ENCODE data around the gene UTP11. TPM values are rescaled to one million over a fixed set of nuclear protein-coding genes. Genes with fewer than 3 reads are reported as not detected.
A peak's percentile ranks its signal among the peaks of the same experiment; 100 is the strongest.

UTP11 gene
- total RNA-seq, 1 experiment from 2014 or later: 48.1 TPM

GRCh38 chr1:38013227-38013622 lies 691 bp downstream of the UTP11 start:
- TSS peak; percentile 68 for BruUV-seq (replicated peaks)
- peaks cover 30% of the 10 kb centered on the region for H3K36me3 ChIP-seq (ENCODE audit: low read depth, low read length)
- H3K9ac ChIP-seq (ENCODE audit: low read length): peak overlapping the region; percentile 95
- ChIA-PET POLR2A (ENCODE audit: unreplicated experiment) (no interaction called here), CTCF (no interaction called here)
- H3K9me3 ChIP-seq (ENCODE audit: low read length): no peaks in the 10 kb centered on the region
- H3K79me2 ChIP-seq (ENCODE audit: low read length): peaks cover 48% of the 10 kb centered on the region
- no peak for TF ChIP-seq EZH2phosphoT487 (IDR thresholded peaks at IDR 0.05; ENCODE audit: borderline replicate concordance, low read length)
- TF ChIP-seq CTCF (conservative IDR thresholded peaks at IDR 0.05; ENCODE audit: low read depth, low read length): no peak
- no peak for TF ChIP-seq EZH2 (IDR thresholded peaks at IDR 0.05; ENCODE audit: low read length, unreplicated experiment)
- peaks cover 6% of the 10 kb centered on the region for H3K4me1 ChIP-seq (ENCODE audit: insufficient read depth, low read length)
- no peaks in the 10 kb centered on the region for H3K9me2 ChIP-seq (replicated peaks; ENCODE audit: low read length)
- DNase-seq: no peak
- no peaks in the 10 kb centered on the region for H3K27me3 ChIP-seq (ENCODE audit: low read length)
- H4K20me1 ChIP-seq (ENCODE audit: low read length): 0 out of 2 replicates have a peak, but pooled peaks cover 4% of the 10 kb centered on the region
- intact Hi-C loops (cut with micrococcal nuclease): no loop called here
- peak overlapping the region; percentile 80 for H2AFZ ChIP-seq (ENCODE audit: low read length)
- peak overlapping the region; percentile 76 for H3K27ac ChIP-seq (ENCODE audit: low read length)
- peak overlapping the region; percentile 90 for H3K4me3 ChIP-seq (ENCODE audit: low read length)
- no peaks in the 10 kb centered on the region for H3F3A ChIP-seq (ENCODE audit: low read length, unreplicated experiment)
- no peak for ATAC-seq
- peak overlapping the region; percentile 86 for H3K4me2 ChIP-seq (ENCODE audit: low read length)

GRCh38 chr1:38014171-38014570 lies 1.6 kb downstream of the UTP11 start:
- Histone ChIP-seq H3K27me3 (ENCODE audit: low read length) (no peaks in the 10 kb centered on the region), H4K20me1 (ENCODE audit: low read length) (0 out of 2 replicates have a peak, but pooled peaks cover 4% of the 10 kb centered on the region), H2AFZ (ENCODE audit: low read length) (no peak overlapping the region), H3F3A (ENCODE audit: low read length, unreplicated experiment) (no peaks in the 10 kb centered on the region), H3K4me2 (ENCODE audit: low read length) (peak overlapping the region; percentile 86), H3K27ac (ENCODE audit: low read length) (no peak overlapping the region), H3K9me2 (replicated peaks; ENCODE audit: low read length) (no peaks in the 10 kb centered on the region), H3K79me2 (ENCODE audit: low read length) (peaks cover 48% of the 10 kb centered on the region), H3K4me3 (ENCODE audit: low read length) (peak overlapping the region; percentile 90), H3K9me3 (ENCODE audit: low read length) (no peaks in the 10 kb centered on the region), H3K36me3 (ENCODE audit: low read depth, low read length) (peaks cover 39% of the 10 kb centered on the region), H3K9ac (ENCODE audit: low read length) (no peak overlapping the region), H3K4me1 (ENCODE audit: insufficient read depth, low read length) (peaks cover 6% of the 10 kb centered on the region)
- ATAC-seq: no peak
- BruUV-seq (replicated peaks): no TSS peak
- intact Hi-C loops (cut with micrococcal nuclease): no loop called here
- no peak for DNase-seq
- ChIA-PET POLR2A (ENCODE audit: unreplicated experiment) (no interaction called here), CTCF (no interaction called here)
- TF ChIP-seq EZH2phosphoT487 (IDR thresholded peaks at IDR 0.05; ENCODE audit: borderline replicate concordance, low read length) (no peak), CTCF (conservative IDR thresholded peaks at IDR 0.05; ENCODE audit: low read depth, low read length) (no peak; the same call in 1 of the 2 replicates), EZH2 (IDR thresholded peaks at IDR 0.05; ENCODE audit: low read length, unreplicated experiment) (no peak)

- Histone ChIP-seq H3K4me3 (ENCODE audit: low read length) (no peak overlapping the region), H3K4me1 (ENCODE audit: insufficient read depth, low read length) (peaks cover 6% of the 10 kb centered on the region), H3K79me2 (ENCODE audit: low read length) (peaks cover 48% of the 10 kb centered on the region), H3K9me2 (replicated peaks; ENCODE audit: low read length) (no peaks in the 10 kb centered on the region), H3K9me3 (ENCODE audit: low read length) (no peaks in the 10 kb centered on the region), H3K27me3 (ENCODE audit: low read length) (no peaks in the 10 kb centered on the region), H3K27ac (ENCODE audit: low read length) (no peak overlapping the region), H3K9ac (ENCODE audit: low read length) (no peak overlapping the region), H3K36me3 (ENCODE audit: low read depth, low read length) (peaks cover 44% of the 10 kb centered on the region), H2AFZ (ENCODE audit: low read length) (no peak overlapping the region), H4K20me1 (ENCODE audit: low read length) (0 out of 2 replicates have a peak, but pooled peaks cover 4% of the 10 kb centered on the region), H3K4me2 (ENCODE audit: low read length) (peak overlapping the region; percentile 86), H3F3A (ENCODE audit: low read length, unreplicated experiment) (no peaks in the 10 kb centered on the region)
- no peak for TF ChIP-seq CTCF (conservative IDR thresholded peaks at IDR 0.05; ENCODE audit: low read depth, low read length)
- no peak for TF ChIP-seq EZH2 (IDR thresholded peaks at IDR 0.05; ENCODE audit: low read length, unreplicated experiment)
- no peak for TF ChIP-seq EZH2phosphoT487 (IDR thresholded peaks at IDR 0.05; ENCODE audit: borderline replicate concordance, low read length)
- intact Hi-C loops (cut with micrococcal nuclease): no loop called here
- no TSS peak for BruUV-seq (replicated peaks)
- ChIA-PET POLR2A (ENCODE audit: unreplicated experiment) (no interaction called here), CTCF (no interaction called here)
- ATAC-seq (no peak), DNase-seq (no peak)
Observed at GRCh38 chr1:38014724-38015424, 2.3 kb downstream of the UTP11 start.
